GM21381 (cell line): Measurements from ENCODE around the gene C1QTNF4.

Experiments
- ATAC-seq: cut with Tn5 transposase; IDR thresholded peaks from one replicate; pipeline ENCODE4 v1.9.1; 2021; ENCODE audit warnings: mild to moderate bottlenecking, moderate library complexity; ENCODE audit not compliant: unreplicated experiment

Gene C1QTNF4

DNA sequence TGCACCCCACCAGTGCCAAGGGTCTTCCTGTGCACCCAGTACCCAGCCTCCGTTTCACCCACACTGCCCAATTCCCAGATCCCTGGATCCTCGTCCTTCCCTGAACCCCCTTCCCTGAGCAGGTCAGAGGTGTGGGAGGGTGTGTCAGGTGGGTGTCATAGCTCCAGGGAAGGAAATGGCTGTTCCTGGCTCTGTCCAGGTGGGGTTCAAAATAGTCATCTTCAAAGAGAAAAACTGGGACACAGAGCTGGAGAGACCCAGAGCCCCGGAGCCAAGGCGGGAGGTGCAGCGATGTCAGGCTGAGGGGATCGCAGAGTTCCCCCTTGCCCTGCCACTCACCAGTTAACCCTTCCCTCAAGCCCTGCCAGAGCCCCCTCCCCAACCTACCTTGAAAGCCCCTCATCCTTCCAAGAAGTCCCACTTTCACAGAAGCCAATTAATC lies 698 bp downstream of the C1QTNF4 start:
- ATAC-seq = no peak

DNA sequence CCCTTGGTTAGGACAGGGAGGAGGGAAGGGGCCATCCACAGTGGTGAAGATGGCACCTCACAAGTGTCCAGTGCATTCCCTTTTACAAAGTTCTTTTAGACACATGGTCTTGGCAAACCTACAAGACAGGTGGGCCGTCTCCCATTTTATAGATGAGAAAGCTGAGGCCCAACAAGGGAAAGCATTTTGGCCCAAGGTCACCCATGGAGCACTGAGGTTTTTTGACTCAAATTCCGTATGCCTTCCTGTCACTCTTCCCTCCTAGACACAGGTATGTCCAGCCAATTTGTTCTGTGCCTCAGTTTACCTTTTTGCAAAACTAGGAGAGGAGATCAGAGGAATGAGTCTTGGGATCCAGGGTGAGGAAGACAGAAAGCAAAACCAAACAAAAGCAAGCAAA lies 1.2 kb downstream of the C1QTNF4 start:
- no peak for ATAC-seq

GRCh38 chr11:47592251-47592650 lies 2.0 kb downstream of the C1QTNF4 start:
- no peak for ATAC-seq

GRCh38 chr11:47591764-47592163 lies 2.4 kb downstream of the C1QTNF4 start:
- no peak for ATAC-seq

DNA sequence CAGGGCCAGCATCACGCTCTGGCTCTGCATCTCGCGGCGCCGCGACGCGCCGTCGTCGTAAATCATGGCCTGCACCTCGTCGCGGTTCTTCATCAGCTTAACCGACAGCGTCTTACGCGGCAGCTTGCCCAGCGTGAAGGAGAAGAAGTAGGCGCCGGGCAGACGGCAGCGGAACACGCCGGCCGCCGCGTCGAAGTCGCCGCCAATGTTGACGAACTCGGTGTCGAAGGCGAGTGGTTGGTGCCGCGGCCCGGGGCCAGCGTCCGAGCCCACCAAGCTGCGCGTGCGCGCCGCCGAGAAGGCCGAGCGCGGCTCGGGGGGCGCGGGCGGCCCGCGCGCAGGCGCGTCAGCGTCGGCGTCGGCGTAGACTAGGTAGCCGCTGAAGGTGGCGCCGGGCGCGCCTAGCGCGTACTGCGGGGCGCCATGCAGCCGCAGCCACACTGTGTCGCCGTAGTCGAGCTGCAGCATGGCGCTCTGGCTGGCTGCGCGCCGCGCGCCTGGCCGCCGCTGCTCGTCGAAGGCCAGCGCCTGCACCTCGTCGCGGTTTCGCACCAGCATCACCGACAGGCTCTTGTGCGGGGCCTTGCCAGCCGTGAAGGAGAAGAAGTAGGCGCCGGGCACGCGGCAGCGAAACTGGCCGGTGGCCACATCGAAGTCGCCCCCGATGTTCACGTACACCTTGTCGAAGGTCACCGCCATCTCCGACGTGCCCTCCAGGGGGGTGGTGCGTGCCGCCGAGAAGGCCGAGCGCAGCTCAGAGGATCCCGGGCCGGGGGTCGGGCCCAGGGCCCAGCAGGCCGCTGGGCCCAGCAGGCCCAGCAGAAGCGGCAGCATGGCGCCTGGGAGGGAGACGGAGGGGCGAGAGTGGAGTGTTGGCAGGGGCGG lies 4.0 kb downstream of the C1QTNF4 start:
- no peak for ATAC-seq

GRCh38 chr11:47589584-47589976 lies 4.6 kb downstream of the C1QTNF4 start:
- no peak for ATAC-seq

DNA sequence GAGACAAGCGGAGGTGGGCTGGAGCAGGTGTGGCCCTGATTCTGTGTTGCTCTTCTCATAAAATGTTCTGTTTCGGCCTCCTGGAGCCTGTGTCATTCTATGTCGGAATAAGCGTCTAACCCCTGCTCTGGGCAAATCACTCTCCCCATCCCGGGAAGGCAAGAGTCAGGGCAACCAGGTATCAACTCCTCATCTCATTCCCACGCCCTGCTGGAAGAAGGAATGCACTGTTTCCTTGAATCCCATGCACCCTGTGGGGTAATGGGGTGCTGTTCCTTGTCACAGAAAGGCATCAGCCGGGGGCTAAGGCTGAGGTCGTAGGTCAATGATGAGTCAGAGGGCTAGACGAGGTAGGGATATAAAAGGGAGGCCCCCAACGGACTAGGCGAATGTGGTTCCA lies 5.1 kb downstream of the C1QTNF4 start:
- ATAC-seq = no peak

DNA sequence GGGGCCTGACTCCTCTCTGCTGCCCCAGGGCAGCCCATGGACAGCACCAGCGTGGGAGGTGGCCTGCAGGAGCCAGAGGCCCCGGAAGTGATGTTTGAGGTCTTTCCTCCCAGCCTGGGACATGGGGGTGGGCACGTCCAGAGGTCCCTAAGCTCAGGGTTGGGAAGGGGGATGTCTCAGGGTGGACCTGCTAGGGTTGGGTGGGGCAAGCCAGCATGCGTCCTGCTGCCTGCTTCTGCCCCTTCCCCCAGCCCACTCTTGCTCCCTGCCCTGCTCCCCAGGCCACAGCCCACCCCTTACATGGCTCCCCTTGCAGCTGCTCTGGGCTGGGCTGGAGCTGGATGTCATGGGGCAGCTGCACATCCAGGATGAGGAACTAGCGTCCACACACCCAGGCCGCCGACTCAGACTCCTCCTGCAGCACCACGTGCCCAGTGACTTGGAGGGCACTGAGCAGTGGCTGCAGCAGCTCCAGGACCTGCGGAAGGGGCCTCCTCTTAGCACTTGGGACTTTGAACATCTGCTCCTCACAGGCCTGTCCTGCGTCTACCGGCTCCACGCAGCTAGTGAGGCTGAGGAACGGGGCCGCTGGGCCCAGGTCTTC lies 6.4 kb downstream of the C1QTNF4 start:
- no peak for ATAC-seq

DNA sequence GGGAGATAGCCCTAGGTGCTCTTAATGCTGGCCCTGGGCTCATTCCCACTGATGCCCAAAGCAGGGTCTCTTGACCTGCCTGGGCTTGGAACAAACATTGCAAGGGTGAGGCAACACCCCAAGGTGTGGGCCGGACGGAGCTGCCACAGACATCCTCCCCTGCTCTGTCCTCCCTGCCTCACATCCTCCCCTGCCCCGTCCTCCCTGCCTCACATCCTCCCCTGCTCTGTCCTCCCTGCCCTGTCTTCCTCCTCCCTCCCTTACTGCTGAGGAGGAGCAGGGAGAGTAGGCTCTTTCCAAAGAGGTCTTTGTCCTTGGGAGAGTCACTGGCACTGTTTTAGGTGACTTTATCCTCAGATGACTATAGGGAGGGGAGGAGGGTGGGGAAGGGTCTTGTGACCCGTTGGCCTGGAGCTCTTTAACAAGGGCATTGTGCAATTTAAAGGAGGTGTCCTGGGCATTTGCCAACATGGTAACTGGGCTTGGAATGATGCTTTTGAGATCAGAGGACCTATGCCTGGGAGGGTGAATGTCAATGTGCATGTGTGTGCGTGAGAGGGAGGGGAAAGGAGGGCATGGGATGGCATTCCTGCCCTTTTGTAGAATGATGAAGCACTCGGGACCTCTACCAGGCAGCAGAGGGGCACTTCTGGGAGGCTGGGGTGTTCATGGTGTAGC lies 7.0 kb downstream of the C1QTNF4 start:
- ATAC-seq = no peak

- ATAC-seq = no peak
These were observed 7.9 kb downstream of the C1QTNF4 start, which contains the start of gene FAM180B for GRCh38 chr11:47586098-47586855. FAM180B (plus strand) TSS chr11:47586678; CDS start chr11:47586769, 91 bp downstream.

DNA sequence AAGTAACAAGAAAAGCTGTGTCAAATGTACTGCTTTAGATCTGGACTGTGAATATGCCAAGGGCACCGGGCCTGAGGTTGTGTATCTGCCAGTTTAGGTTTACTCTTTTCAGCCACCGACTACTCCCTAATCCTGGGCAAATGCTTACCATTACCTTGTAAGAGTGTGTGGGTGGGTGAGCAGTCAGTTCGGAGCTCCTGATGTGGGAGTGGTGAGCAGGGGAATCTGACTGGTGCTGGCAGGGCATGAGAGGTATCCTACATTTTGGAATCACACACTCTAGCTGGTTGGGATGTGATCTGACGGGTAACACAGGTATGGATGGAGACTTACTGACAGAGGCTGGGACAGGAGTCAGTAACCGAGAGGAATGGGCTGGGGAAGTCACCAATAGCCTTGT lies 10.4 kb downstream of the C1QTNF4 start:
- no peak for ATAC-seq

- peak; percentile 92 for ATAC-seq
These were observed 15.4 kb downstream of the C1QTNF4 start, which contains the start of the genes KBTBD4 and NDUFS3 for GRCh38 chr11:47578524-47579494. KBTBD4 (minus strand) TSS chr11:47578970; CDS start chr11:47578951, 19 bp downstream. NDUFS3 (plus strand) TSS chr11:47579074; CDS start chr11:47579092, 18 bp downstream.

DNA sequence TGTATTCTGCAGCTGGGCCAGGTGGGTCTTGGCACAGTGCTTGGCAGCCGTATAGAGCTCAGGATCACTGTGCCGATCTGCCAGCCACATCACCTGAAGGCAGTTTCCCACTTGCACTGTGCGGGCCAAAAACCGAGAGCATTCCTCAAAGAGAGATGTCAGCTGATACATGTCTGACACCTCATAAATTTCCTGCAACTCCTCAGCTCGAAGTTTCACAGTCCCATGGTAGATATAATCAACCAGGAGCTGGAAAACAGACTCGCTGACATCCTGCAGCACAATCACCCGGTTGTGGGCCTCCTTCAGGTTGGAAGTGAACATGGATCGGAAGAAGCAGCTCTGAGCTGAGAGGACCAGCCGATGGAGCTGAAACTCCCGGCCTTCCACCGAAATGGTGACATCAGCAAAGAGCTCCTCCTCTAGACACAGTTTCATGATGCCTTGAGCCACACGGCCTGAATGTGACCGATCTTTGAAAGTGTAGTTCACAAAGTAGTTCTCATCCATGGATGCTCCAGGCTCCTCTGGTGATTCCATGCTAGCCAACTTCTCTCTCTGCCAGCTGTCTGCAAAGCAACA lies 16.7 kb downstream of the C1QTNF4 start:
- ATAC-seq = no peak

GRCh38 chr11:47573321-47573720 lies 20.9 kb downstream of the C1QTNF4 start:
- ATAC-seq = no peak

GRCh38 chr11:47572715-47573255 lies 21.4 kb downstream of the C1QTNF4 start:
- no peak for ATAC-seq

GRCh38 chr11:47571895-47572294 lies 22.3 kb downstream of the C1QTNF4 start:
- ATAC-seq = no peak

DNA sequence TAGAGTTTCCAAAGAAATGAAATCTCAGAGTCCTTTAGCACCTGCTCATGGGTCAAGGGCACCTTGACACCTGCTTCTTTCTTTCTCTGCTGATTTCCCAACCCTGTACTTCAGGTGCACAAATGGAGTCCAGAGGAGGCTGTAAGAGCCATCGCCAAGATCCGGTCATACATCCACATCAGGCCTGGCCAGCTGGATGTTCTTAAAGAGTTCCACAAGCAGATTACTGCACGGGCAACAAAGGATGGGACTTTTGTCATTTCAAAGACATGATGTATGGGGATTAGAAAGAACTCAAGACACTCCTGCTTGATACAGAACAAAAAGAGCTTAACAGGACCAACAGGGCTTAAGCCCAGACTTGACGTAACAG lies 22.9 kb downstream of the C1QTNF4 start:
- no peak for ATAC-seq

GRCh38 chr11:47570651-47571356 lies 23.4 kb downstream of the C1QTNF4 start:
- ATAC-seq = no peak
